Spleen (tissue), 7 donors: ENCODE data around the gene FBXL16.

Experiments used
- POLR2AphosphoS5 ChIP-seq, 3 donors: sonication (generic); formaldehyde crosslinking; IDR thresholded peaks; one replicate each; pipeline ENCODE4 v1.5.1; 2017; ENCODE audit warnings: antibody characterized with exemption in 3 of 3
- TF ChIP-seq, protein P1 (sequence below), 11 experiments: fragments of 200-600 bp in 7 of 11; fragments of 450-650 bp in 4 of 11; sonication (generic) in 4 of 11; IDR thresholded peaks in 8 of 11; conservative IDR thresholded peaks in 3 of 11; 1 replicate in 7 of 11; 2 replicates in 4 of 11; pipeline versions ENCODE4 v1.4.0 to v1.8.0; 2016 to 2021; ENCODE audit warnings: antibody characterized with exemption in 11 of 11, inconsistent platforms in 4 of 11, mild to moderate bottlenecking in 1 of 11
- donor health status: DM: no; HTN: no; CAD: no; lungs with moderate emphysema.
- donor health status: DM: no; HTN: no; CAD: no.
- donor health status: DM: no; HTN: no; CAD: no.

DNA sequence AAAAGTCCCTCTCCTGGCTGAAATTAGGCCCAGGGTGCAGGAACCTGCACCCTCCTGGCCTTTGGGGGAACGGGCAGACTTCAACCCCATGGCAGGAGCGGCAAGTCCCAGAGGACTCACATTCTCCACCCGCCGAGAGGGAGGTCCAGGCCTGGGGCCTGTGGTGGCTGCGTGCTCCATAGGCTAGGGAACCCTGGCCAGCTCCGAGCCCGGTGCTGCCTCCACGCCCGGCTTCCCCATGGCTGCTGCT lies 20.5 kb upstream of the FBXL16 start:
- TF ChIP-seq, protein P1, sequence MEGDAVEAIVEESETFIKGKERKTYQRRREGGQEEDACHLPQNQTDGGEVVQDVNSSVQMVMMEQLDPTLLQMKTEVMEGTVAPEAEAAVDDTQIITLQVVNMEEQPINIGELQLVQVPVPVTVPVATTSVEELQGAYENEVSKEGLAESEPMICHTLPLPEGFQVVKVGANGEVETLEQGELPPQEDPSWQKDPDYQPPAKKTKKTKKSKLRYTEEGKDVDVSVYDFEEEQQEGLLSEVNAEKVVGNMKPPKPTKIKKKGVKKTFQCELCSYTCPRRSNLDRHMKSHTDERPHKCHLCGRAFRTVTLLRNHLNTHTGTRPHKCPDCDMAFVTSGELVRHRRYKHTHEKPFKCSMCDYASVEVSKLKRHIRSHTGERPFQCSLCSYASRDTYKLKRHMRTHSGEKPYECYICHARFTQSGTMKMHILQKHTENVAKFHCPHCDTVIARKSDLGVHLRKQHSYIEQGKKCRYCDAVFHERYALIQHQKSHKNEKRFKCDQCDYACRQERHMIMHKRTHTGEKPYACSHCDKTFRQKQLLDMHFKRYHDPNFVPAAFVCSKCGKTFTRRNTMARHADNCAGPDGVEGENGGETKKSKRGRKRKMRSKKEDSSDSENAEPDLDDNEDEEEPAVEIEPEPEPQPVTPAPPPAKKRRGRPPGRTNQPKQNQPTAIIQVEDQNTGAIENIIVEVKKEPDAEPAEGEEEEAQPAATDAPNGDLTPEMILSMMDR (IDR thresholded peaks at IDR 0.05 in 8 of 11, conservative IDR thresholded peaks at IDR 0.05 in 3 of 11): no peak
- TF ChIP-seq POLR2AphosphoS5 (IDR thresholded peaks at IDR 0.05): no peak
